Esophagus squamous epithelium (tissue), 4 donors: Measurements from ENCODE around the gene CCDC186.

Experiments used
- CTCF ChIP-seq, 6 experiments: fragments of 450-650 bp in 4 of 6; fragments of 200-600 bp in 2 of 6; sonication (generic) in 2 of 6; IDR thresholded peaks; one replicate each; pipeline ENCODE4 v1.5.1; 2016 to 2019; ENCODE audit warnings: antibody characterized with exemption in 6 of 6, mild to moderate bottlenecking in 4 of 6, moderate library complexity in 4 of 6
- POLR2A ChIP-seq, 4 donors: fragments of 450-650 bp; IDR thresholded peaks; one replicate each; pipeline ENCODE4 v1.6.1; 2017; ENCODE audit warnings: antibody characterized with exemption in 4 of 4, mild to moderate bottlenecking in 4 of 4, moderate library complexity in 3 of 4

GRCh38 chr10:114199239-114199638, 25.2 kb upstream of the CCDC186 start:
- TF ChIP-seq POLR2A (IDR thresholded peaks at IDR 0.05) (no peak), CTCF (IDR thresholded peaks at IDR 0.05) (no peak)
